ENCODE measurements around the gene NLK.
"Not testable (repeated sequence)": the region's sequence is repeated elsewhere in the genome, so short reads cannot be mapped to it uniquely, and the experiment has no call there.

Gene NLK

GRCh38 chr17:28155405-28155804 lies 112.9 kb downstream of the NLK start:
- not testable (repeated sequence) for DNase-seq (ENCODE audit: low read depth)

GRCh38 chr17:28159004-28159403 lies 116.5 kb downstream of the NLK start:
- no peak for DNase-seq (ENCODE audit: low read depth)

- no peak for DNase-seq (ENCODE audit: low read depth)
Measured at GRCh38 chr17:28159924-28160323, 117.4 kb downstream of the NLK start.

- DNase-seq (ENCODE audit: low read depth): no peak
Measured at GRCh38 chr17:28160610-28161009, 118.1 kb downstream of the NLK start.

GRCh38 chr17:28161311-28161710 lies 118.8 kb downstream of the NLK start:
- no peak for DNase-seq (ENCODE audit: low read depth)

- DNase-seq (ENCODE audit: low read depth): no peak
Measured at GRCh38 chr17:28166478-28166877, 124.0 kb downstream of the NLK start.

- no peak for DNase-seq (ENCODE audit: low read depth)
Measured at GRCh38 chr17:28169621-28170349, 127.3 kb downstream of the NLK start.

- no peak for DNase-seq (ENCODE audit: low read depth)
Measured at GRCh38 chr17:28170771-28171170, 128.3 kb downstream of the NLK start.

- DNase-seq (ENCODE audit: low read depth): peak; percentile 59
Measured at GRCh38 chr17:28173031-28173561, 130.6 kb downstream of the NLK start.

GRCh38 chr17:28173801-28174200 lies 131.3 kb downstream of the NLK start:
- DNase-seq (ENCODE audit: low read depth): no peak

GRCh38 chr17:28174352-28175046 lies 132.0 kb downstream of the NLK start:
- no peak for DNase-seq (ENCODE audit: low read depth)

- DNase-seq (ENCODE audit: low read depth): no peak
Measured at GRCh38 chr17:28177351-28177750, 134.9 kb downstream of the NLK start.

- DNase-seq (ENCODE audit: low read depth): no peak
Measured at GRCh38 chr17:28178800-28179199, 136.3 kb downstream of the NLK start.

GRCh38 chr17:28180449-28180848 lies 138.0 kb downstream of the NLK start:
- no peak for DNase-seq (ENCODE audit: low read depth)

- no peak for DNase-seq (ENCODE audit: low read depth)
Measured at GRCh38 chr17:28181568-28181967, 139.1 kb downstream of the NLK start.

GRCh38 chr17:28182559-28182958 lies 140.1 kb downstream of the NLK start:
- DNase-seq (ENCODE audit: low read depth): no peak

GRCh38 chr17:28185658-28186057 lies 143.2 kb downstream of the NLK start:
- DNase-seq (ENCODE audit: low read depth): no peak

- not testable (repeated sequence) for DNase-seq (ENCODE audit: low read depth)
Measured at GRCh38 chr17:28186472-28186871, 144.0 kb downstream of the NLK start.

- DNase-seq (ENCODE audit: low read depth): no peak
Measured at GRCh38 chr17:28187931-28188330, 145.5 kb downstream of the NLK start.

GRCh38 chr17:28188841-28189263 lies 146.4 kb downstream of the NLK start:
- no peak for DNase-seq (ENCODE audit: low read depth)

- peak; percentile 60 for DNase-seq (ENCODE audit: low read depth)
Measured at GRCh38 chr17:28189667-28190066, 147.2 kb downstream of the NLK start.

- no peak for DNase-seq (ENCODE audit: low read depth)
Measured at GRCh38 chr17:28191018-28191417, 148.5 kb downstream of the NLK start.

- DNase-seq (ENCODE audit: low read depth): no peak
Measured at GRCh38 chr17:28193241-28193640, 150.8 kb downstream of the NLK start.

Data from CMK (cell line).